ENCODE results near the gene RAB41.
"Not testable (repeated sequence)": the region's sequence is repeated elsewhere in the genome, so short reads cannot be mapped to it uniquely, and the experiment has no call there.

DNA sequence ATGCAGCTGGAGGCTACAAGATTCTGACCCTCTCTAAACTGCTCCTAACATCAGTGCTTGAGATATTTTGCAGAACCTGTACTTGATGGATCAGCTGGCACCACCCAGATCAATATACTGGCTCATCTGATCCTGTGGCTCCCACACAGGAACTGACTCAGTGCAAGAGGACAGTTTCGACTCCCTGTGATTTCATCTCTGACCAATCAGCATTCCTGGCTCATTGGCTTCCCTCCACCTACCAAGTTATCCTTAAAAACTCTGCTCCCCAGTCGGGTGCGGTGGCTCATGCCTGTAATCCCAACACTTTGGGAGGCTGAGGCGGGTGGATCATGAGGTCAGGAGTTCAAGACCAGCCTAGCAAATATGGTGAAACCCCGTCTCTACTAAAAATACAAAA, 38.4 kb upstream of the RAB41 start:
- TF ChIP-seq, protein P1, sequence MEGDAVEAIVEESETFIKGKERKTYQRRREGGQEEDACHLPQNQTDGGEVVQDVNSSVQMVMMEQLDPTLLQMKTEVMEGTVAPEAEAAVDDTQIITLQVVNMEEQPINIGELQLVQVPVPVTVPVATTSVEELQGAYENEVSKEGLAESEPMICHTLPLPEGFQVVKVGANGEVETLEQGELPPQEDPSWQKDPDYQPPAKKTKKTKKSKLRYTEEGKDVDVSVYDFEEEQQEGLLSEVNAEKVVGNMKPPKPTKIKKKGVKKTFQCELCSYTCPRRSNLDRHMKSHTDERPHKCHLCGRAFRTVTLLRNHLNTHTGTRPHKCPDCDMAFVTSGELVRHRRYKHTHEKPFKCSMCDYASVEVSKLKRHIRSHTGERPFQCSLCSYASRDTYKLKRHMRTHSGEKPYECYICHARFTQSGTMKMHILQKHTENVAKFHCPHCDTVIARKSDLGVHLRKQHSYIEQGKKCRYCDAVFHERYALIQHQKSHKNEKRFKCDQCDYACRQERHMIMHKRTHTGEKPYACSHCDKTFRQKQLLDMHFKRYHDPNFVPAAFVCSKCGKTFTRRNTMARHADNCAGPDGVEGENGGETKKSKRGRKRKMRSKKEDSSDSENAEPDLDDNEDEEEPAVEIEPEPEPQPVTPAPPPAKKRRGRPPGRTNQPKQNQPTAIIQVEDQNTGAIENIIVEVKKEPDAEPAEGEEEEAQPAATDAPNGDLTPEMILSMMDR (optimal IDR thresholded peaks at IDR 0.05 in 1 of 3, IDR thresholded peaks at IDR 0.05 in 1 of 3, conservative IDR thresholded peaks at IDR 0.05 in 1 of 3; ENCODE audit: extremely low read depth in 1 of 3, insufficient read depth in 2 of 3, low read length in 3 of 3) = not testable (repeated sequence)
- TF ChIP-seq EZH2 (IDR thresholded peaks at IDR 0.05; ENCODE audit: low read length) = not testable (repeated sequence)
